HepG2 (cell line): ENCODE results near the gene TPPP3. TPM values are rescaled to one million over a fixed set of nuclear protein-coding genes. Genes with fewer than 3 reads are reported as not detected.

Source experiments
- ATAC-seq: fragments of 200-7000 bp; cut with Tn5 transposase; 3 replicates; pipeline ENCODE4 v1.9.1; 2020; ENCODE audit warnings: mild to moderate bottlenecking, moderate library complexity
- BruUV-seq: library from RNA; stranded (reverse); fragments of 400-500 nt; replicated peaks from 2 replicates; lab custom pipeline; 2021; lab: Mats Ljungman, UMichigan
- CTCF ChIA-PET: fragments of 300-600 bp; formaldehyde crosslinking; extraction: SDS; loops from one replicate; lab custom pipeline; 2021; ENCODE audit warnings: low total read pairs, inconsistent platforms, low intra/inter-chr PET ratio; lab: Yijun Ruan, JAX
- POLR2A ChIA-PET: fragments of 350-600 bp; sonication (Branson Sonifier 250); formaldehyde crosslinking; loops from one replicate; lab custom pipeline; 2020; ENCODE audit warnings: antibody characterized with exemption, inconsistent platforms; lab: Yijun Ruan, JAX
- DNase-seq: peaks from one replicate; pipeline ENCODE4 v3.0.0-alpha.2; 2015; ENCODE audit warnings: low spot score
- FAIRE-seq: peaks from 3 replicates; lab custom pipeline; 2011; peaks lifted over from hg19 to GRCh38; lab: Jason Lieb, UNC
- H2AFZ ChIP-seq: one replicate; pipeline ENCODE4 v1.6.1; 2011; ENCODE audit warnings: low read length, inconsistent platforms
- H3K27ac ChIP-seq: fragments of 300-600 bp; 3 replicates; pipeline ENCODE4 v1.8.0; 2011; ENCODE audit warnings: mixed run types, mild to moderate bottlenecking, mixed read lengths, low read length, inconsistent platforms; ENCODE audit not compliant: insufficient read depth; ENCODE audit errors: extremely low read length
- H3K27me3 ChIP-seq, 2 experiments: fragments of 200-600 bp in 1 of 2; 2 replicates in 1 of 2; 3 replicates in 1 of 2; pipeline versions ENCODE4 v1.6.0 to v1.8.0; 2011; ENCODE audit warnings: low read length in 2 of 2, mild to moderate bottlenecking in 2 of 2, moderate library complexity in 2 of 2, inconsistent platforms in 1 of 2; ENCODE audit not compliant: insufficient read depth in 2 of 2, control insufficient read depth in 1 of 2
- H3K36me3 ChIP-seq, 2 experiments: fragments of 200-600 bp in 1 of 2; replicated peaks in 1 of 2; 2 replicates in 1 of 2; 3 replicates in 1 of 2; pipeline versions ENCODE4 v1.5.1 to v1.8.0; 2011; ENCODE audit warnings: low read length in 2 of 2, inconsistent platforms in 1 of 2; ENCODE audit not compliant: insufficient read depth in 2 of 2, control insufficient read depth in 1 of 2
- H3K4me1 ChIP-seq: 2 replicates; pipeline ENCODE4 v1.5.1; 2012; ENCODE audit warnings: low read length, inconsistent platforms; ENCODE audit not compliant: insufficient read depth
- H3K4me2 ChIP-seq: 2 replicates; pipeline ENCODE4 v1.6.0; 2011; ENCODE audit warnings: low read depth, low read length, inconsistent platforms
- H3K4me3 ChIP-seq, 3 experiments: fragments of 200-600 bp in 1 of 3; sonication (generic), shearing (Covaris generic) in 1 of 3; replicated peaks in 1 of 3; 2 replicates each; pipeline ENCODE4 v1.5.1; 2011 to 2016; ENCODE audit warnings: low read length in 3 of 3, inconsistent platforms in 2 of 3, low read depth in 2 of 3, mild to moderate bottlenecking in 2 of 3, control low read depth in 1 of 3, mixed read lengths in 1 of 3; ENCODE audit not compliant: insufficient read depth in 1 of 3
- H3K79me2 ChIP-seq: one replicate; pipeline ENCODE4 v1.6.1; 2011; ENCODE audit warnings: low read length, inconsistent platforms; ENCODE audit not compliant: insufficient read depth
- H3K9ac ChIP-seq: 2 replicates; pipeline ENCODE4 v1.6.0; 2011; ENCODE audit warnings: mild to moderate bottlenecking, low read depth, low read length, inconsistent platforms; ENCODE audit not compliant: insufficient read depth
- H3K9me3 ChIP-seq: 2 replicates; pipeline ENCODE4 v1.5.1; 2012; ENCODE audit warnings: mild to moderate bottlenecking, low read length
- H4K20me1 ChIP-seq: 2 replicates; pipeline ENCODE4 v1.6.0; 2011; ENCODE audit warnings: inconsistent platforms, mild to moderate bottlenecking, low read length, moderate library complexity; ENCODE audit not compliant: insufficient read depth
- ATF1 ChIP-seq: IDR thresholded peaks from 2 replicates; pipeline ENCODE4 v1.6.1; 2016; ENCODE audit warnings: mild to moderate bottlenecking, control low read depth
- TCF12 ChIP-seq, 2 experiments: fragments of 450-650 bp in 1 of 2; sonication (generic) in 1 of 2; formaldehyde crosslinking in 1 of 2; IDR thresholded peaks; 2 replicates each; pipeline versions ENCODE4 v1.6.1 to v1.8.0; 2017 to 2022; ENCODE audit warnings: antibody characterized with exemption in 1 of 2, mild to moderate bottlenecking in 1 of 2, missing genetic modification reagents in 1 of 2, moderate library complexity in 1 of 2
- WGBS: methylation state at CpG from one replicate; pipeline ENCODE4 v1.1.6; 2017; ENCODE audit warnings: low lambda C conversion rate; 5-methylcytosine and 5-hydroxymethylcytosine counted together
- in situ Hi-C: cut with HindIII; loops from 2 replicates; pipeline ENCODE4 v1.10.0; 2017; ENCODE audit warnings: low pct_unique_long_range_greater_than_20kb; ENCODE audit not compliant: extremely low pct_ligation_motif_present
- intact Hi-C: fragments of 100-400 bp; cut with micrococcal nuclease; formaldehyde crosslinking; loops from one replicate; pipeline ENCODE4 v1.10.0; 2022; ENCODE audit not compliant: unreplicated experiment
- polyA plus RNA-seq, 8 experiments: library from polyadenylated mRNA; depleted of rRNA in 3 of 8; stranded (reverse) in 7 of 8; unstranded in 1 of 8; fragments of >200 nt; fragmentation: Illumina TruSeq in 4 of 8; extraction: Trizol in 4 of 8; gene quantifications; 2 replicates each; pipeline versions ENCODE4 v1.2.1 to v1.2.3, GENCODE V29; 2011 to 2016; ENCODE audit warnings: low read depth in 4 of 8, missing spikeins in 1 of 8, mixed read lengths in 1 of 8; ENCODE audit not compliant: insufficient read depth in 1 of 8
- total RNA-seq, 5 experiments: library from RNA; depleted of rRNA; stranded (reverse); fragments of >200 nt; fragmentation: Illumina TruSeq; extraction: Trizol; gene quantifications; 2 replicates each; pipeline ENCODE4 v1.2.3, GENCODE V29; 2016; ENCODE audit warnings: low read depth in 1 of 5
- TF ChIP-seq, protein P1 (sequence below): sonication (generic); formaldehyde crosslinking; IDR thresholded peaks from 2 replicates; pipeline ENCODE4 v1.4.0; 2020; ENCODE audit warnings: missing genetic modification reagents
- TF ChIP-seq, protein P2 (sequence below): sonication (generic); formaldehyde crosslinking; IDR thresholded peaks from 2 replicates; pipeline ENCODE4 v1.4.0; 2020; ENCODE audit warnings: mild to moderate bottlenecking, missing genetic modification reagents

TPPP3 gene
- total and polyA plus RNA-seq, 2 of the 13 experiments (the other 11 are each of a cell fraction or from before 2014, with no cell fraction given): 0.16 to 0.44 TPM

DNA sequence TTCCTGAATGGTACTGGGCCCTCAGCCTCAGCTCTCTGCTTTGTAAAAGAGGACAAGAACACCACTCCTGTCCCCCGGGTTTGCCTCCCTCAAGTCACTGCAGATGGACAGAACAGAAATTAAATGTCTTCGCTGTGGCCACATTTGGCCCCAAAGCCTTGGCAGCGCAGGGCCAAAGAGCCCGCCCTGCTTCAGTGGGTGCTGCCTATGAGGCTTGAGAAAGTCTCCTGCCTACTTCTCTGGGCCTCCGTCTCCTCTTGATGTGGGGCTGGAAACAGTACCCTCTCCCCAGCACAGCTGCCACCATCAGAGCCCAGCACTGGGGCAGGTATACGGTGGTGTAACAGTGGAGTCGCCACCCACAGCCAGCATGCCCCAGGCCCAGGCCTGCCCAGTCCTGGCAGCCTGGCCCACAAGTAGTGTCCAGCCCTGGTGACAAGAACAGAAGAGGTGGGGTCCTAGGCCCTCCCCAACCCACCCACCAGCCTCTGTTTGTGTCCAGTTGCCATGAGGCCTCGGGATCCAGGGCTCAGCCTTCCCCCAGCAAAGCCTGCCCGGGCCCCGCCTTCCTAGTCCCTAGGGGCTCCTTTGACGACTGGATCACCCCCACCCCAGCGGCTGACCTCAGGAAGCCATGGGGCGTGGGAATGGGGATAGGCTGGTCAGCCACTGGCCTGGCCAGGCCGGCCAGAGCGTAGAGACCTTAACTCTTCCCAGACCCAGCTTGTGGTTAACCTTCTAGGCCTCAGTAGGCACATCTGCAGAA is 3.9 kb upstream of the TPPP3 start:
- WGBS: 44% methylated on average over 9 of the region's 15 CpGs
- POLR2A ChIA-PET: no interaction called here
- Histone ChIP-seq H3K79me2 (no peaks in the 10 kb centered on the region), H3K27ac (no peak overlapping the region), H3K4me2 (peak overlapping the region; percentile 60), H3K4me3 (no peak overlapping the region), H3K4me1 (peaks cover 50% of the 10 kb centered on the region), H3K9me3 (no peaks in the 10 kb centered on the region), H3K27me3 (peaks cover 0 to 26% of the 10 kb centered on the region in 2 experiments; a peak in 4 of 5 replicates), H4K20me1 (no peaks in the 10 kb centered on the region), H3K36me3 (no peaks in the 10 kb centered on the region), H2AFZ (no peak overlapping the region), H3K9ac (peak overlapping the region; percentile 50)
- in situ Hi-C loops: no loop called here
- TF ChIP-seq, protein P1, sequence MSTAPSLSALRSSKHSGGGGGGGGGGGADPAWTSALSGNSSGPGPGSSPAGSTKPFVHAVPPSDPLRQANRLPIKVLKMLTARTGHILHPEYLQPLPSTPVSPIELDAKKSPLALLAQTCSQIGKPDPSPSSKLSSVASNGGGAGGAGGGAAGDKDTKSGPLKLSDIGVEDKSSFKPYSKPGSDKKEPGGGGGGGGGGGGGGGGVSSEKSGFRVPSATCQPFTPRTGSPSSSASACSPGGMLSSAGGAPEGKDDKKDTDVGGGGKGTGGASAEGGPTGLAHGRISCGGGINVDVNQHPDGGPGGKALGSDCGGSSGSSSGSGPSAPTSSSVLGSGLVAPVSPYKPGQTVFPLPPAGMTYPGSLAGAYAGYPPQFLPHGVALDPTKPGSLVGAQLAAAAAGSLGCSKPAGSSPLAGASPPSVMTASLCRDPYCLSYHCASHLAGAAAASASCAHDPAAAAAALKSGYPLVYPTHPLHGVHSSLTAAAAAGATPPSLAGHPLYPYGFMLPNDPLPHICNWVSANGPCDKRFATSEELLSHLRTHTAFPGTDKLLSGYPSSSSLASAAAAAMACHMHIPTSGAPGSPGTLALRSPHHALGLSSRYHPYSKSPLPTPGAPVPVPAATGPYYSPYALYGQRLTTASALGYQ (CRISPR knock-in tag): no peak
- TF ChIP-seq, protein P2, sequence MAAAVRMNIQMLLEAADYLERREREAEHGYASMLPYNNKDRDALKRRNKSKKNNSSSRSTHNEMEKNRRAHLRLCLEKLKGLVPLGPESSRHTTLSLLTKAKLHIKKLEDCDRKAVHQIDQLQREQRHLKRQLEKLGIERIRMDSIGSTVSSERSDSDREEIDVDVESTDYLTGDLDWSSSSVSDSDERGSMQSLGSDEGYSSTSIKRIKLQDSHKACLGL (CRISPR knock-in tag): 0 out of 2 replicates have a peak, but pooled peaks have one; percentile 6
- no peak for TF ChIP-seq ATF1 (CRISPR knock-in tag)
- no peak for TF ChIP-seq TCF12 (IDR thresholded peaks at IDR 0.05)
- TF ChIP-seq TCF12 (CRISPR knock-in tag; IDR thresholded peaks at IDR 0.05): no peak
- CTCF ChIA-PET: no interaction called here
- ATAC-seq: no peak
- no peak for DNase-seq
- intact Hi-C loops: no loop called here
- FAIRE-seq: no peak
- BruUV-seq: no TSS peak
